Body of pancreas (tissue), 4 donors: Measurements from ENCODE around the gene PACSIN2.

Experiments
- POLR2A ChIP-seq, 3 donors: fragments of 450-650 bp; IDR thresholded peaks; one replicate each; pipeline ENCODE4 v1.6.1; 2016; ENCODE audit warnings: antibody characterized with exemption in 3 of 3, mild to moderate bottlenecking in 2 of 3
- TF ChIP-seq, protein P1 (sequence below), 7 experiments: fragments of 450-650 bp in 4 of 7; fragments of 200-600 bp in 3 of 7; sonication (generic) in 3 of 7; IDR thresholded peaks; one replicate each; pipeline ENCODE4 v1.5.1; 2016 to 2019; ENCODE audit warnings: antibody characterized with exemption in 7 of 7

DNA sequence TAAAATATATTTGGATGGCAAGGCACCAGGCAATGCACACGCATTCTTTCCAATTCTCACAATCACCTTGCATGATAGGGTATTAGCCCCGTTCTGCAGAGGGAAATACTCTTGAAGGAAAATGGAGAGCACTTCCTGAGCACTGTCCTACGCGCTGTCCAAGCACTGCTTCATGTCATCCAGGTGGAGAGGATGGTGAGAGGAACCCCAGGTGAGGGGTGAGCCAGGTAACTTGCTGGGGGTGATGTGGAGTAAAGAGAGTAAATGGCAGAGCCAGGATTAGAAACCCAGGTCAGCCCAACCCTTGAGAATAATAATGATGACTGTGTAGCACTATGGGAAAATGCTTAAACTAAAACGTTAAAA is 711 bp upstream of the PACSIN2 start:
- TF ChIP-seq, protein P1, sequence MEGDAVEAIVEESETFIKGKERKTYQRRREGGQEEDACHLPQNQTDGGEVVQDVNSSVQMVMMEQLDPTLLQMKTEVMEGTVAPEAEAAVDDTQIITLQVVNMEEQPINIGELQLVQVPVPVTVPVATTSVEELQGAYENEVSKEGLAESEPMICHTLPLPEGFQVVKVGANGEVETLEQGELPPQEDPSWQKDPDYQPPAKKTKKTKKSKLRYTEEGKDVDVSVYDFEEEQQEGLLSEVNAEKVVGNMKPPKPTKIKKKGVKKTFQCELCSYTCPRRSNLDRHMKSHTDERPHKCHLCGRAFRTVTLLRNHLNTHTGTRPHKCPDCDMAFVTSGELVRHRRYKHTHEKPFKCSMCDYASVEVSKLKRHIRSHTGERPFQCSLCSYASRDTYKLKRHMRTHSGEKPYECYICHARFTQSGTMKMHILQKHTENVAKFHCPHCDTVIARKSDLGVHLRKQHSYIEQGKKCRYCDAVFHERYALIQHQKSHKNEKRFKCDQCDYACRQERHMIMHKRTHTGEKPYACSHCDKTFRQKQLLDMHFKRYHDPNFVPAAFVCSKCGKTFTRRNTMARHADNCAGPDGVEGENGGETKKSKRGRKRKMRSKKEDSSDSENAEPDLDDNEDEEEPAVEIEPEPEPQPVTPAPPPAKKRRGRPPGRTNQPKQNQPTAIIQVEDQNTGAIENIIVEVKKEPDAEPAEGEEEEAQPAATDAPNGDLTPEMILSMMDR (IDR thresholded peaks at IDR 0.05): no peak
- TF ChIP-seq POLR2A (IDR thresholded peaks at IDR 0.05): no peak
